Measurements from ENCODE around the gene SMIM5.

Gene SMIM5

GRCh38 chr17:75604034-75604695, 29.1 kb upstream of the SMIM5 start:
- FAIRE-seq: no peak

GRCh38 chr17:75605790-75606189, 27.4 kb upstream of the SMIM5 start:
- no peak for FAIRE-seq

- no peak for FAIRE-seq
Observed at GRCh38 chr17:75607086-75607485, 26.1 kb upstream of the SMIM5 start.

GRCh38 chr17:75610103-75610984, 22.9 kb upstream of the SMIM5 start:
- FAIRE-seq: no peak

- no peak for FAIRE-seq
Observed at GRCh38 chr17:75611851-75612429, 21.3 kb upstream of the SMIM5 start.

- FAIRE-seq: no peak
Observed at GRCh38 chr17:75612906-75613626, 20.2 kb upstream of the SMIM5 start.

- no peak for FAIRE-seq
Observed at GRCh38 chr17:75614006-75614405, 19.2 kb upstream of the SMIM5 start.

- FAIRE-seq: no peak
Observed at GRCh38 chr17:75614556-75615270, 18.5 kb upstream of the SMIM5 start.

GRCh38 chr17:75615301-75615700, 17.9 kb upstream of the SMIM5 start:
- FAIRE-seq: no peak

- FAIRE-seq: no peak
Observed at GRCh38 chr17:75616521-75617122, 16.6 kb upstream of the SMIM5 start.

- FAIRE-seq: no peak
Observed at GRCh38 chr17:75617218-75617617, 16.0 kb upstream of the SMIM5 start.

- FAIRE-seq: no peak
Observed at GRCh38 chr17:75617675-75618074, 15.6 kb upstream of the SMIM5 start.

- no peak for FAIRE-seq
Observed at GRCh38 chr17:75619506-75620431, 13.5 kb upstream of the SMIM5 start.

- no peak for FAIRE-seq
Observed at GRCh38 chr17:75621489-75621888, 11.7 kb upstream of the SMIM5 start.

- FAIRE-seq: no peak
Observed at GRCh38 chr17:75622076-75622475, 11.2 kb upstream of the SMIM5 start.

- no peak for FAIRE-seq
Observed at GRCh38 chr17:75622771-75623273, 10.4 kb upstream of the SMIM5 start.

- no peak for FAIRE-seq
Observed at GRCh38 chr17:75623386-75623785, 9.8 kb upstream of the SMIM5 start.

- FAIRE-seq: no peak
Observed at GRCh38 chr17:75624021-75624420, 9.2 kb upstream of the SMIM5 start.

GRCh38 chr17:75624714-75625345, 8.4 kb upstream of the SMIM5 start:
- FAIRE-seq: no peak

- no peak for FAIRE-seq
Observed at GRCh38 chr17:75625813-75626486, 7.3 kb upstream of the SMIM5 start.

Measured in endometrium (tissue), 2 donors.